GM19099 (cell line): ENCODE results near the gene ZBED1.

Experiments used
- POLR2A ChIP-seq: IDR thresholded peaks from 3 replicates; pipeline ENCODE4 v1.6.1; 2011; ENCODE audit warnings: low read depth; ENCODE audit not compliant: insufficient read length; ENCODE audit errors: extremely low read depth

Gene ZBED1

DNA sequence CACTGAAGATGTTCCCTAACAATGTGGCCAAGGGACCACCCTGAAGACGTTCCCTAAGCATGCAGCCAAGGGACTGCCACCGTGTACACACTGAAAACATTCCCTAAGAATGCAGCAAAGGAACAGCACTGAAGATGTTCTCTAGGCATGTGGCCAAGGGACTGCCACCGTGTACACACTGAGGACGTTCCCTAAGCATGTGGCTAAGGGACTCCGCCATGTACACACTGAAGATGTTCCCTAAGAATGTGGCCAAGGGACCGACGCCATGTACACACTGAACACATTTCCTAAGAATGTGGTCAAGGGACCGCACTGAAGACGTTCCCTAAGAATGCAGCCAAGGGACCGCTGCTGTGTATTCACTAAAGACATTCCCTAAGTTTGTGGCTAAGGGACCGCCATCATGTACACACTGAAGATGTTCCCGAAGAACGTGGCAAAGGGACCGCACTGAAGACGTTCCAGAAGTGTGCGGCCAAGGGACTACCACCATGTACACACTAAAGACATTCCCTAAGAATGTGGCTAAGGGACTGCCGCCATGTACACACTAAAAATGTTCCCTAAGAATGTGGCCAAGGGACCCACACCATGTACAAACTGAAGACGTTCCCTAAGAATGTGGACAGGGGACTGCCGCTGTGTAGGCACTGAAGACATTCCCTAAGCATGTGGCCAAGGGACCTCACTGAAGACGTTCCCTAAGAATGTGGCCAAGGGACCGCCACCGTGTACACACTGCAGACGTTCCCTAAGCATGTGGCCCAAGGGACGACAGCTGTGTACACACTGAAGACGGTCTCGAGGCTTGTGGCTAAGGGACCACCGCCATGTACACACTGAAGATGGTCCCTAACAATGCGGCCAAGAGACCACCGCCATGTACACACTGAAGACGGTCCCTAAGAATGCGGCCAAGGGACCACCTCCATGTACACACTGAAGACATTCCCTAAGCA is 54.8 kb downstream of the ZBED1 start:
- TF ChIP-seq POLR2A, result no peak

DNA sequence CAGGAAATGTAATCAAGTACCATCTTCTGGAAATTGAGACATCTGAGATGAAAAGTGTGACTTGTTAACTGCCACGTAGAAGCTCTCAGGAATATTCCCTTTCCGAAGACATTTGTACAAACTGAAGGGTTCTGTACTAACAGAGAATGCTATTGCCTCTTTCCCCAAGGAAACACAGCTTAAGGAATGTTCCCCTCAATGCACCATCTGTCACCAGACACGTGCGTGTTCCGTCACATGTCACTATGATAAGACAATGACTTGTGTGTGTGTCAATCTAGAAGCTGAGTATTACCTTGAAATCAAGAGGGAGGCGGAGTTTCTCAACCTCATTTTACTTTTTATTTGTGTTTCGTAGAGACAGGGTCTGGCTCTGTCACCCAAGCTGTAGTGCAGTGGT is 58.1 kb downstream of the ZBED1 start:
- TF ChIP-seq POLR2A, result no peak

DNA sequence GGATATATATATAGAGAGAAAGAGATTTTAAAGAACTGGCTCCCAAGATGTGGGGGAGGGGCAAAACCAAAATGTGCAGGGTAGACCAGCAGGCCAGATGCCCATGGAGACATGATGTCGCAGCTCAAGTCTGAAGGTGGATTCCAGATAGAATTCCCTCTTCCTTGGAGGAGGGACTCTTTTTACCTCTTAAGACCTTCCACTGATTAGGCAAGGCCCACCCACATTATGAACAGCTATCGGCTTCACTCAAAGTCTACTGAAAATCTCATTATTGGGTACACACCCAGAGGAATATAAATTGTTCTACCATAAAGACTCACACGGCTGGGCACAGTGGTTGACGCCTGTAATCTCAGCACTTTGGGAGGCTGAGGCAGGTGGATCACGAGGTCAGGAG is 59.3 kb downstream of the ZBED1 start:
- no peak for TF ChIP-seq POLR2A

DNA sequence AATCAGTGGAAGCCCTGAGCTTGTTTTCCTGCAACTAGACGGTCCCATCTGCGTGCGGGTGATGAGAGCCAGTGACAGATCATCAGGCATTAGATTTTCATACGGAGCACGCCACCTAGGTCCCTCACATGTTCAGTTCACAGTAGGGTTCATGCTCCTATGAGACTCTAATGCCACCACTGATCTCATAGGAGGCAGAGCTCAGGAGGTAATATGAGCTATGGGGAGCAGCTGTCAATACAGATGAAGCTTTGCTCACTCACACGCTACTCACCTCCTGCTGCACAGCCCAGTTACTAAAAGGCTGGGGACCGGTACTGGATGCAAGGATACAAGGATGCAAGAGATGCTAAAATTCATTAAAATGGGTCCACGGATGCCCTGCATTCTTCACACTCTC is 61.2 kb downstream of the ZBED1 start:
- TF ChIP-seq POLR2A, result no peak
